ENCODE results near the gene PRR5.

Gene PRR5

DNA sequence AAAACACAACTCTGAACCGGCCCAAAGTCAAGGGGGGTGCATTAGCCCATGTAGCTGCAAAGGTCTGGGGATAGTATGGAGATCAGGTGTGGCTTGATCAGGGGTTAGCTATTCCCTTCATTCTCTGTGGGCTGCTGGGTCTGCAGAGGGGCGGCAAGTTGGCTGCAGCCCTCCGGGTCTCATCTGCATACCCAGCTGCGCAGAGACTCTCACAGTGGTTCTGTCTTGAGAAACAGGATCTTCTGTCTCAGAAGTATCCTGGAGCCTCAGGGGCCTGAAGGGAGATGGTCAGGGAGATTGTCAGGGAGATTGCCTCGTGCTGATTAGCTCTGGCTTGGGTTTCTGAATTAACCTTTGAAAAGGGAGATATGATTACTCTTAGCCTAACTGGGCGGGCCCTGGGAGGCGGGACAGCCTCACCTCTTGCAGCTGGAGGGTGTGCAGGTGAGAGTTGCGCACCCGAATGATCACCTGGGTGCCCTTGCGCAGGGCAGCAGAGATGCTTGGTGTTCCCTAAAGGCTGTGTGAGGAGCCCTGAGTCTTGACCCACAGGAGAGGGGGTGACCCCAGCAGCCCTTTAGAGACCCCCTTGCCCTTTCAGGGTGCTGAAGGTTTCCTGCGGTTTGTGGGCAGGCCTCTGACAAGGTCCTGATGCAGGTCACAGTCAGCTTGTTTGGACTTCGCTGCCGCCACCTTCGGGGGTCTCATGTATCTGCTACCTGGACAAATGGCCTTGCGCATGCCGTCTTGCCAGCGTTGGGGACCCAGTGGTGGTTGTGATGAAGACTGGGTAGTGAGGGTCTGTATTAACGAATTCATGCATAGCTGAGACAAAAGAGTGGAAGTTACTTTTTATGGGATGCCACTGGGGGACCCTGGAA is 57.7 kb downstream of the PRR5 start:
- DNase-seq: no peak

DNA sequence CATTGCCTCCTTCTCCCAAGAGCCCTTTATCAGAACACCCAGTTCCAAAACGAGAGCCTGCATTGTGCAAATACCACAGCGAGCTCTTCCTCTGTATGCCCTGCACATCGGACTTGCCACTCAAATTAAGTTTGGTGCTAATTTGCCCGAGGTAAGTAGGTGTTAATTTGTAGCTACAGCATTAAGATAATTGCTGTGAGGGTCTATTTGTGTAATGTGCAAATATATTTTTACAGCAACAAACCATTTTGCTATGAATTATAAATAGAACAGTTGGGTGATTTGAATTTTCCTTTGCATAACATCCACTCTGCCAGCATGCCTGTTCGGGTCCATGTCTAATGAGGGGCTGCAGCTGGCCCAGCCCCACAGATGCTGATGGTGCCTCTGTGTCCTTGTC is 58.5 kb downstream of the PRR5 start:
- no peak for DNase-seq

- DNase-seq: no peak
These were observed 59.0 kb downstream of the PRR5 start for GRCh38 chr22:44761025-44761424.

DNA sequence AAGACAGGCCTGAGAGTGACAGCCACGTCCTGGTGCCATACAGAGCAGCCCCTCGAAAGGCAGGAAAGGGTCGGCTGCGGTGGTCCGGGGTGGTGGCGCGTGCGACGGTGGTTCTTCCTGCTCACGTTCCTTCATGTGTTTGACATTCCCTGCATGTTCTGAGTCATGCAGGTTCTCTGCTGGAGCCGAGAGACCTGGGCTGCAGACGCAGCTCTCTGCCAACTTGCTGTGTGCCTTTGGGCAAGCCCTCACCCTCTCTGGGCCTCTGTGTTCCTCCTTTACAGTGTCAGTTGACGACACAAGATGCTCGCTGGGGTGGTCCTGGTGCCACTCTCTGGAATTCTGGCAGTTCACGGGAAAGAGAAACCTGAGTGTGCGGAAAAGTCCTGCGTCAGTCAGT is 62.4 kb downstream of the PRR5 start:
- no peak for DNase-seq

DNA sequence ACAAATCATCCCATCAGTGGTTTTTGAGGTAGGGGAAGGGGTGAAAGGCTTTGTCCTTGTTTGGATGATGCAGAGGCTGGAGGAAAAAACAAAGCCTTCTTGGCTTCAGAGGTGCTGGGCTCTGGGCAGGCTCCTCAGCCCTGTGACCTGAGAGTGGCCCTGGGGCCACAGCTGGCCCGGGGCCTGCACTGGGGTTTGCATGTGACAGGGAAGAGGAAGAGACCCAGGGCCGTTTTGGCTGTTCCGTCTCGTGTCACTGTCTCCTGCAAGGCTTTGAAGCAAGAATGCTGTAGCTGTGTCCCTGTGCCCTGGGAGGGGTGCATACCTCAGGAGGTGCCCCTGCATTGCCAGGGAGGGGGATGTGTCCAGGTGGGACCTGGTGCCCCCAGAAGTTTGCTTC is 63.0 kb downstream of the PRR5 start:
- DNase-seq: no peak

DNA sequence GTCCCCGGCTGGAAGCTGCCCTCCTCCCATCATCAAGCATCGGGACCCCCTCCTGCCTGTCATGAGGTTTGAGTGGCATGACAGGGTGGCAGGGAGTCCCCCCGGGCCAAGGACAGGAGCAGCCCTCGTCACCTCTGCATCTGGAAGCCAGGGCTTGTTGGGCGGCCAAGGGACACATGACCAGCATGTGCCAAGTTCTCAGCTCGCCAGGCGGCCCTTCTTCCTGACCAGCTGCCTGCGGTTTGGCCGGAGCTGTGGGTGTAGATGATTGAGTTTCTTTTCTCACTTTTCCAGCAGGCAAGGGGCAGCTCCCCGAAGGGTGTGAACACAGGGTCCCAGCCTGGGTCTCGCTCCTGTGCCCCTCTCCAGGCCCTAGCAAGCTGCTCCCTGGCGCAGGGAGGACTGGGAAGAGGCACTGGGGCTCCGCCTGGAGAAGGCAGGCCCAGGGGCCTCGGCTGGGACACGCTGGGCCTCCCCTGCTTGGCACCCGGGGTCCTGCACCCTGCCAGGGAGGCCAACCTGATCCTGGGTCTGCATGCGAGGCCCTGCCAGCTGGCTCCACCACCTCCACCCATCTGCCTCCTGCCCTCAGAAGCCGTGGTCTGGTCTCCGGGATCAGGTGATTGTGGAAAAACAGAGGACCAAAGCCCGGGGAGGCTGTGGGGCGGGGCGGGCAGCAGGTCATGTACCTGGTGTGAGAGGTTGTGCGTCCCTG is 63.7 kb downstream of the PRR5 start:
- no peak for DNase-seq

DNA sequence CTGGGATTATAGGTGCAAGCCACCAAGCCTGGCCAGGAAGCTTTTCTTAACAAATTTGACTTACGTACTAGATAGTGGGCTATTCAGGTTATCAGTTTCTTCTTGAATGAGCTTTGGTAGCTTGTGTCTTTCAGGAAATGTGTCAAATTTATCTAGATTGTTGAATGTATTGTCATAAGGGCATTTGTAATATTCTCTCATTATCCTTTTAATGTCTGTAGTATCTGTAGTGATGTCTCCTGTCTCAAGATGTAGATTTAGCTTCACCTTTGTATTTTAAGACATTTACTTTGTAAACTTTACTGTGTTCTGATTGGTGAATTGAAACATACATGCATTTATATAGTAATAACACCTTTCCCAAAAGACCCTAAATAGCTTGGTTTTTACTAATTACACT is 71.1 kb downstream of the PRR5 start:
- no peak for DNase-seq

GRCh38 chr22:44775862-44776261 is 73.9 kb downstream of the PRR5 start:
- DNase-seq: no peak

DNA sequence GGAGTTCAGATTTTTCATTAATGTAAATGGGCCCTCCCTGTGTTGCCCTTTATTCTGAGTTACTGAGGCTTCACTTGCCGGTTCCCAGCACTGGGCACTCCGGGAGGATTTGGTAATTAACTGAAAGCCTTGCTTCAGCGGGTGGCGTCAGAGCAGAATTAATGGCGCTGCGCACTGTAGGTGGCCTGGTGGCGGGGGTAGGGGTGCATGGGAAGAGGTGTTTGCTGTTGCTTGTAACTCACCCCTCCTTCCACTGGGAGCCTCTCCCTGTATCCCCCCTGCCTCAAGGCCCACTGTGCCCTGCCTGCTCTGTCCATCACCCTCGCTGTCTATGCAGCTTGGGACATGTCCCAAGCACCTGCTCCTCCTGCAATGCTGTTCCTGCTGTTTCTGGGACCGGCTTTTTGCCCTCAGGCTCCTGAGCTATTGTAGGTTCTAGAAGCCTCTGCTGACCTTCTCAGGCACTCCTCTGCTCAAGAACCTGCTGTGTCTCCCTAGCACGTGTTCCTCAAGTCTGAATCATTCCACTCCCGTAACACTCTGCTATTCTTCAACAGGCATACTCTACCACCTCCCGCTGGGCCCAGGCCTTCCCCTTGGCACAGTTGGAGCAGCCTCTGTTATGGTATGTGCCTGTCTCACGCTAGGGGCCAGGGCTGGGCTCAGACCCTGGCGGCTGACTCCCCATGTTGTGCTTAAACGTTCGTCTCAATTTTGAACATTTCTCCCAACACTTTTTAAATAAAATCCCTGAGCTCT is 74.8 kb downstream of the PRR5 start:
- no peak for DNase-seq

DNA sequence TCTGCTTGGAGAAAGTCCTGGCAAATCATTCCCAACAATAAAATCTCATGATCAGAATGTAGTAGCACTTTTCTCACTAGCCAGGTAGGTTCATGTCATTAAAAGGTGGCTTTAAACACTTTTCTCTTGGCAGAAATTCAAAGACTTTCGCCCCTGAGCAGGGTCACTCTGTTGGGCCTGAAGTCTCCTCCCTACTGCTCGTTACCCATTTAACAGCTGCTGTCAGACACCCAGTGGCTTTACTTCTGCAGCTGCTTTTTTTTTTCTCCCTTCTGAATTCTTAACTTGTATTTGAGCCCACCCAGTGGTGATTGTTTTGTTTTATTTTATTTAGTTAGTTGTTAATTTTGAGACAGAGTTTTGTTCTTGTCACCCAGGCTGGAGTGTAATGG is 75.4 kb downstream of the PRR5 start:
- no peak for DNase-seq

DNA sequence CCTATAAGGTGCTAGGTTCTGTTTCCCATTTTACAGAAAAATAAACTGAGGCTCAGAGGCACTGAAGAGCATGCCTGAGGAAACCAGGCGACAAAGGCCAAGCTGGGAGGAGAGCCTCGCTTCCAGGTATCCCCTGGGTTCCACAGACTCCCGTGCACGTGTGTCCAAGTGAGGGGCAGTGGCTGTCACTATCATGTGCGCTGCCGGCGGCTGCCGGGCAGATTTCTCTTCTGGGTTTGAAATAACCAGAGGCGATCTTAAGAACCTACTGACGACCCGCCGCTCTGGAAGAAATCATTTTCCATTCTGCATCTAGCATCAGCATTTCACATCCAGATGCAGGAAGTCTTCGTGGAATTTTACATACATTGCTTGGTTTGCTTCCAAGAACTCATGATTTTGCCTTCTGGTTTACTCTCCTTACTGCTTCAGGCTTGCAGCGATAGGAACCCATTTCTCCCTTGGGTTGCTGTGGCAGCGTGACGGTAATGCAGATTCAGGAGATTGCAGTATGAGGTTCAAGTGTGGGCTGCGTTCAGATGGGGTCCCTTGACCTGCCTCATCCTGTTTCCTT is 79.0 kb downstream of the PRR5 start:
- no peak for DNase-seq

DNA sequence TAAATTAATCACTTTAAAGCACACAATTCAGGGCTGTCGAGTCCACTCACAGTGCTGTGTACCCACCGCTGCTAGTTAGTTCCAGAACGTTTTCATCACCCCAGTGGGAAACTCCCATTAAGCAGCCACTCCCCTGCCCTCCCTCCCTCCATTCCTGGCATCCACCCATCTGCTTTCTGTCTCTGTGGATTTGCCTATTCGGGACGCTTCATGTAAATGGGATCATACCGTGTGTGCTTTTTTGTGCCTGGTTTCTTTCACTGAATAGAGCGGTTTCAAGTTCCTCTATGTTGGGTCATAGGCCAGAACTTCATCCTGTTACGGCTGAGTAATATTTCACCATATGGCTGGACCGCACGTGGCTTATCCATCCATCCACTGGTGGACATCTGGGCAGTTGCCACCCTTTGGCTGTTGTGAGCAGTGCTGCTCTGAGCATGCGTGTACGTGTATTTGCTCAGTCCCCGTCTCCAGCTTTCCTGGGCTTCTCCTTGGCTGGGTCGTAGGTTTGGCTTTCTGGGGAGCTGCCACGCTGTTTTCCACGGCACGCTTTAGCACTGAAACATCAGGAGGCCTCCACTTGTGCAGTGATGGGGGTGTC is 80.5 kb downstream of the PRR5 start:
- no peak for DNase-seq

DNA sequence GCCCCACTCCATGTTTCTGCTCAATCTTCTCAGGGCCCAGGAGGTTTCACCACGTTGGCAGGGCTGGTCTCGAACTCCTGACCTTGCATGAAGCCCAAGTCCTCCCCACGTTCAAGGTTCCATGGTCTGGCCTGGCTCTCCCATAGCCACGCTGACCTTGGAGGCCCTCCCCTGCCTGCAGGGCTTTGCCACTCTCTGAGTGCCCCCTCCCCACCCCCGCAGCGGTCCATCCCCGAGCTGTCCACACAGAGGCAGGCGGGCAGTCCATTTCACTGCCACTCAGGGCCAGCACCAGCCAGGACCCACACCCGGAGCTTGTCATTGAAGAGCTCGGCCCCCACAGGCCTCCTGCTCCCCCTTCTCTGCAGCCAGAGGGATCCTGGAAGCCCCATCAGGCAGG is 81.1 kb downstream of the PRR5 start:
- DNase-seq: no peak

DNA sequence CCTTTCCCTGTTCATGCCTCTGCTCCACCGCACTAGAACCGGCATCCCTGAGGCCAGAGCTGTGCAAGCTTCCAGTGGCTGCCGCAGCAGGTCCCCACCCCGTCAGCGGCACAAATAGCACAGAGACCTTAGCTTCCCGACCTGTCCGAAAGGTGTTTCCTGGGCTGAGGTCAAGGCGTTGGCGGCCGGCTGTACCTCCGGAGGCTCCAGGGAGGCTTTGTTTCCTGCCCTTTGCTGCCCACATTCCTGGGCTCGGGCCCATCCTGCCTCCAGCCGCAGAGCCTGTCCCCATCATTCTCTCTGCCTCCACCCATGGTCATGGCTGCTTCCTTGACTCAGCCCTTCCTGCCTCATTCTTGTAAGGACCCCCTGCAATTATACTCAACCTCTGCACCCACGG is 81.6 kb downstream of the PRR5 start:
- no peak for DNase-seq

DNA sequence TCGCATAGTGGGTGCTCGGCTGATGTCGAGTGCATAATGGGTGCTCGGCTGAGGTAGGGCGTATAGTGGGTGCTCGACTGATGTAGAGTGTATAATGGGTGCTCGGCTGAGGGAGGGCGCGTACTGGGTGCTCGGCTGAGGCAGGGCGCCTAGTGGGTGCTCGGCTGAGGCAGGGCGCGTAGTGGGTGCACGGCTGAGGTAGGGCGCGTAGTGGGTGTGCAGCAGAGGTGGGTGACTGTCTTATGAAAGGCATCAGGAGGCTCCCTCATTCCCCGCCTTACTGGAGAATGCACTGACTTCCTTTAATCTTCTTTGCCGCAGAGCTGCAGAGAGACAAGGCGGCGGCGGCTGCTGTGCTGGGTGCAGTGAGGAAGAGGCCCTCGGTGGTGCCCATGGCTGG is 84.1 kb downstream of the PRR5 start:
- DNase-seq: no peak

GRCh38 chr22:44786610-44787009 is 84.6 kb downstream of the PRR5 start:
- no peak for DNase-seq
